GM21381 (cell line): ENCODE measurements around the gene ECPAS.
"Not testable (repeated sequence)": the region's sequence is repeated elsewhere in the genome, so short reads cannot be mapped to it uniquely, and the experiment has no call there.

Source experiments
- ATAC-seq: cut with Tn5 transposase; IDR thresholded peaks from one replicate; pipeline ENCODE4 v1.9.1; 2021; ENCODE audit warnings: mild to moderate bottlenecking, moderate library complexity; ENCODE audit not compliant: unreplicated experiment

ECPAS gene

DNA sequence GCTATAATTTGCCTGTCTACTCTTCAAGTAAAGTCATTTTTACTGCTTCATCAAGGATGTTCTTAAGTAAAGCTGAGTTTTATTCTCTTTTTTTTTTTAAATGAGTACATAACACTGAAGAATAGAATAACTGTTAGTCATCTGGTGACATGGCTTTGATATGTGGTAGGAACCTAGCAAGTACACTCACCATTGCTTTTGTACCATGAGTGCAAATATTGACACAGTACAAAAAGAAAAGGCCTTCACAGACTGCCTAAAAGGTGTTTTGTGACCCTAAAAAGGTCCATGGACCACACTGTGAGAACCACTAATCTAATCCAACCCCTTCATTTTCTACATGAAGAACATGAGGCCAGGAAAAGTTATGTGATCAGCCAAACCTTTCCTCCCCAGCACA, 55.0 kb downstream of the ECPAS start:
- no peak for ATAC-seq

- no peak for ATAC-seq
These were observed 57.0 kb downstream of the ECPAS start for GRCh38 chr9:111427186-111427585.

DNA sequence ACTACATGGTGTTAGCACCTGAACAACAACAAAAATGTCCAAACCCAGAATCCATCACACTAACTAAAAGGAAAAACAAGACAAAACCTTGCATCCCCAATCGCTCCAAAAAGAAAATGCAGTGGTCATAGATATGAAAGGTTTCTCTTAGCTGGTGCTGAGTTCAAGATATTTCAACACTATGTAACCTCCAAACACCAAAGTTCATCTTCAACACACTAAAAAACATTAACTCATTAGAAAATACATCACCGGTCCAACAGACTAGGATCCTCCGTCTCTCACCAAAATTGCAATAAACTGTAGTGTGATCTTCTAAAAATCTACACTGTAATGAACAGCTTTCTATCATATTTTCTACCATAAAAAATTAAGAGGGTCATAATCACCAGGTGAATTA, 60.8 kb downstream of the ECPAS start:
- no peak for ATAC-seq

DNA sequence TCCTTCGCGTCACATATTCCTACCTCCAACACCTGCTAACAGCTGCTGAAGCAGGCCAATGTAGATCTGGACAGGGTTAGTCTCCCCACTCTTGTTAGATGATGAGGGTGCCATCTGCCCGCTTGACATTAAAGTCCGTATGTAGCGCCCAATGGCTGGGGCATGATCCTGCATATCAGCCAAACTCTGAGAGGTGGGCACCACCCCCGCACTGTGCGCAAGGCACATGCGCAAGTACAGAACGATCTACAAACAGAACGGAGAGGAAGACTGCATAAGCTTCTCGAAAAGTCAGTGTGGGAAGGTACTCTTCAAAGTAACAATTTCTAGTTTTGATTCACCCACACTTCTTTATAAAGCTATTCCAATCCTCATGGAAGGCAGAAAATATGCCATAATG, 69.8 kb downstream of the ECPAS start:
- no peak for ATAC-seq

- no peak for ATAC-seq
These were observed 70.2 kb downstream of the ECPAS start for GRCh38 chr9:111413996-111414395.

DNA sequence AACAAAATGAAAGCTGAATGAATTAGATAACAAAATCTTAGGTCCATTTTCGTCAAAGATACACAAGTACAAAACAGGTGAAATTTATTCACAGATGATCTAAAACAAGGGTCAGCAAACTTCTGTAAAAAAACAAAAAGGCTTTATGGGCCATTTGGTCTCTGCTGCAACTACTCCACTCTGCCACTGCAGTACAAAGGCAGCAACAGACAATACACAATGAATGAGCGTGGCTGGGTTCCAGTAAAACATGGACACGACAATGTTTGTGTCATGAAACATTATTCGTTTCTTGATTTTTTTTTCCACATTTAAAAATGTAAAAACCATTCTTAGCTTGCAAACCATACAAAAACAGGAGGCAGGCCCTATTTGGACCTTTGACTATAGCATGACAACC, 71.9 kb downstream of the ECPAS start:
- no peak for ATAC-seq

DNA sequence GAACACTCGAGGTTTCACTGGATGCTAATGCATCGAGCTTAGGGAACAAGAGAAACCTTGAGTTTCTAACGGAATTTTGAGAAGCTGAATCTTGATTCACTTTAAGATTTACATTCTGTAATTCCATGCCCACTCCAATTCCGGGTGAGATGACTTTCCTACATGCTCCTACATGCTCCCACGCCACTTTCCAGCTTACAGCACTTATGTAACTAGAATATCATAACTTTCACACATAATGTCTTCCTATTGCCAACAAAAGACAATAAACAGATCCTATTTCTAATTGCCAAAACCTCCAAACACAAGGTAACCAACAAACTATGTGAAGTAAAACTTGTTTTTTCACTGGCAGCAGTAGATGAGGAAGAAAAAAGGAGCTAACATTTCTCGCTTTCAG, 72.9 kb downstream of the ECPAS start:
- ATAC-seq: no peak

DNA sequence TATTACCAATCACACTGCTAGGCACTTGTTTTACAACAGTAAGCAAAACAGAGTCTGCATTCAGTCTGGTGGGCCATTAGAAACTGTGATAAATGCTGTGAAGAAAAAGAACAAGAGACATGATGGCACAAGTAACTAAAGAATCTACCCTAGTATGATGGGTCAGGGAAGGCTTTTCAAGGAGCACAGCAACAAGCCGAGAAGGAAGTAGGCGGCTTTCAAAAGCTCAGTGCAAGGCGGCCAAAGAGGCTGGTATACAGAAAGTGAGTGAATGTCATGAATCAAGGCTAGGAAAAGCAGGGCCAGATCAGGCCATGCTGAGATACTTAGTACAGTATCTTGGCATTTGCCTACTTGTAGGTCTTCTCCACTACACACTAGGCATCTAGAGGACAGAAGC, 76.4 kb downstream of the ECPAS start:
- no peak for ATAC-seq

DNA sequence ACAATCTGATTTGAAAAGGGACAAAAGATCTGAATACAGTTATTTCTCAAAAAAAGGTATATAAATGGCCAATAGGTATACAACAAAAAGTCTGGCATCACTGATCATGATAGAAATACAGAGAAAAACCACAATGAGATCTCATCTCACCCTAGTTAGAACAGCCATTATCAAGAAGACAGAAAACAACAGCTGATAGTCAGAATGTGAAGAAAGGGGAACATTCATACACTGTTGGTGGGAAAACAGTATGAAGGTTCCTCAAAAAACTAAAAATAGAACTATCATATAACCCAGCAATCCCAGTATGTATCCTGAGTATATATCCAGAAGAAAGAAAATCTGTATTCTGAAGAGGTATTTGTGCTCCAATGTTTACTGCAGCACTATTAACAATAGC, 78.5 kb downstream of the ECPAS start:
- no peak for ATAC-seq

- ATAC-seq: not testable (repeated sequence)
These were observed 82.7 kb downstream of the ECPAS start for GRCh38 chr9:111401486-111401885.

DNA sequence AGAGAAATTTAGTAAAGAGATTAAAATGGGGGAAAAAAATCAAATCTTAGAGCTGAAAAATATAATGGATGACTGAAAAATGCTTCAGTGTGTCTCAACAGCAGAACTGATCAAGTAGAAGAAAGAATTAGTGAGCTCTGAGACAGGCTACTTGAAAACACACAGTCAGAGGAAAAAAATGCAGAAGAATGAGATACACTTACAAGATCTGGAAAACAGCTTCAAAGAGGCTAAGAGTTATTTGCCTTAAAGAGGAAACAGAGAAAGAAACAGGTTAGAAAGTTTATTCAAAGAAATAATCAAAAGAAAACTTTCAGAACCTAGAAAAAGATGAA, 83.7 kb downstream of the ECPAS start:
- ATAC-seq: no peak

DNA sequence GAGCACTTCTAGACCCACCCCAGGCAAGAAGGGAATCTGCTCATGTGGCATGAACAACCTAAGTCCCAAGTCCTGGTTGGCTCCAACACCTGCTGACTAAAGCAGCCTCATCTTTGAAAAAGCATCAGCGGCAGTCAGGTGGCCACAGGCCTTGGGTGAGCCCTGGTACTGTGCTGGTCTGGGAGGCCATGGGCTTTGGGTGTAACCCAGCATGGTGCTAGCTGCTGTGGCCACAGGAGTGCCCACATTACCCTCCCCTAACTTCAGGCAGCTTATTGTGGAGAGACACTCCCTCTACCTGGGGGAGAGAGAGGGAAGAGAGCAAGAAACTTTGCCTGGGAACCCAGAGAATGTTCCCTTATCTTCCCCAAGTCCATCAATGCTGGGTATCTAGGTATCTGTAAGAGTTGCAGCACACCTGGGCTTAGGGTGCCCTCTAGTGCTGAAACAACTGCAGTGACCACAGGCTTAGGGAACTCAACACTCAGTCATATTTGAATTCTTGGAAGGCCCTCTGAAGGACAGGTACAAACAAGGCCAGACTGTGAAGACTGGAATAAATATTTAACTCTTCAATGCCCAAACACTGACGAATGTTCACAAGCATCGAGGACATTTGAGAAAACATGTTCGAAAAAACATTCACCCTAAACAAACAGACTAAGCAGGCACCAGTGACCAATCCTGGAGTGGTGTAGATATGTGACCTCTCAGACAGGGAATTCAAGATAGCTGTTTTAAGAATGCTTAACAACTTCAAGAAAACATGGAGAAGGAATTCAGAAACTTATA, 84.2 kb downstream of the ECPAS start:
- ATAC-seq: no peak

- ATAC-seq: no peak
These were observed 84.9 kb downstream of the ECPAS start for GRCh38 chr9:111399211-111399739.

GRCh38 chr9:111393971-111394370, 90.2 kb downstream of the ECPAS start:
- ATAC-seq: no peak

DNA sequence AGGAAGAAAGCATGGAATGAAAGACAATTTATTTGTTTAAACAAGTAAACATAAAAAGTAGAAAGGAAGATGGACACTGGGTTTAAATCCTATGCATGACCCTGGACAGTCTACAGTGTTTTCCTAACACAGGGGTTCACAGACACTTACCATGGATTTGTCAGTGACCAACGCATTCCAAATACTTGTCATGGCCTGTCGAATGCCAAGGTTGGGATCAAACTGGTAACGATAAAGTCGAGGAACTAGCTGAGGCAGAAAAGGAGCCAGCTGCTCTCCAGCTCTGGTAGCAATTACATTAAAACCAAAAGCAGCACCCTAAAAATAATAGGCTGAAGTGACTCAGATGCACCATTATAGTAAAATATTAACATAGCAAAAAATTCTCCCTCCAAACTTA, 94.8 kb downstream of the ECPAS start:
- no peak for ATAC-seq

DNA sequence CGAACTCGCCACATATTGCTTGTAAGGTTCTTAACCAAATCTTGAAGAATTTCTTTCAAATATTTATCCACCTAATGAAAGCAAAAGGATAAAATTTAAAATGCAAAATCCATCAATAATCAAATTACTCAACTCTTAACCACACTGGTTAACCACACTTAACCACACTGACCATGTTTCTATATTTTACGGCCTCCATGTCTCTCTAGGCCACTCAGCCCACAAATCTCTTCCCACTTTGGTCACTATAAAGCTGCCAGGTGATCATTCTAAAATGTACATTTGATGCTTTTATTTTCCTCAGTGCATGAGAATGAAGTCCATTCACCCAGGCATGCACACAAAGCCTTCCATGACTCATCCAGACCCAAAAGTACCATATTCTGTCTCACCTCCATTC, 97.8 kb downstream of the ECPAS start:
- ATAC-seq: no peak

DNA sequence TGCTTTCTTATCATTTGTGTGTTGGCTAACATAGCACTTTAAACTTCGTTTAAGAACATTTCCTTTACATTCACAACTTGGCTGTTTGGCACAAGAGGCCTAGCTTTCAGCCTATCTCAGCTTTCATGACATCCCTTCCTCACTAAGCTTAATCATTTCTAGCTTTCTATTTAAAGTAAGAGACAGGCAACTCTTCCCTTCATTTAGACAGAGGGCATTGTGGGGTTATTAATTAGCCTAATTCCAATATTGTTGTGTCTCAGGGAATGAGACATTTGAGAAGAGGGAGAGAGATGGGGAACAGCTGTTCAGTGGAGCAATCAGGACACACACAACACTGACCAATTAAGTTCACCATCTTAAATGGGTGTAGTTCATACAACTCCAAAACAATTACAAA, 103.2 kb downstream of the ECPAS start:
- no peak for ATAC-seq

GRCh38 chr9:111375817-111376564, 108.2 kb downstream of the ECPAS start:
- no peak for ATAC-seq

DNA sequence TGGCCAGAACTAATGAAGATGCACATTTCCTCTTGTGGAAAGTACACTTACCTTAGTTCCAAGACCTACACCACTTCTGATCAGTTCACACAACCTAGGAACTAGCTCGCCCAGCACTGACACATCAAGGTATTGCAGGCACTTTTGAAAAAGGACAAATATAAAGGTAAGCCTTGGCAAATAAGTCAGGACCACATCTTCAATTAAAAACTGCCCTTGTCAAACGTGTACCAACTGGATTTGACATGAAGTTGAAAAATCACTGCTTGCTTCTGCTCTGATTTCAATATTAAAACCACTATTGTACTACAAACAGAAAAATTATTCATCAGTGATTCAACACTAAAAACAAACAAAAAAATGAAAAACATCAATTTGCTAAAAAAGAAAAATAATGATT, 109.1 kb downstream of the ECPAS start:
- ATAC-seq: no peak

DNA sequence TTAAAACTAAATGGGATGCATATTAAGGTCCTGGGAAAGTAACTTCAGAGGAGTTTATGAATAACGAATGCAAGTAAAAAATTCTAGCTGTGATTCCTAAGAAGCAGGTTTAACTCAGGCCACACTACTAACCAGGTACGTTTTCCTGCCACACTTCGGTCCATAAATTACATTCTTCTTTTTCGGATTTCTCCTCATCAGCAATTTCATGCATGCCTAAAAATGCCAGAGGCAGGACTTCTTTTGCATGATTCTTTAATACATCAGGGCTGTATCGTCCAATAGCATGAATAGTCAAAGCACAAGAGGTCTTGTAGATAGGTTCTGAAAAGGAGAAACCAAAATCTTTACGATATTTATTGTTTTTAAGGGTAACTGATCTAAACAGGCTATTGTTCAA, 111.9 kb downstream of the ECPAS start:
- no peak for ATAC-seq

DNA sequence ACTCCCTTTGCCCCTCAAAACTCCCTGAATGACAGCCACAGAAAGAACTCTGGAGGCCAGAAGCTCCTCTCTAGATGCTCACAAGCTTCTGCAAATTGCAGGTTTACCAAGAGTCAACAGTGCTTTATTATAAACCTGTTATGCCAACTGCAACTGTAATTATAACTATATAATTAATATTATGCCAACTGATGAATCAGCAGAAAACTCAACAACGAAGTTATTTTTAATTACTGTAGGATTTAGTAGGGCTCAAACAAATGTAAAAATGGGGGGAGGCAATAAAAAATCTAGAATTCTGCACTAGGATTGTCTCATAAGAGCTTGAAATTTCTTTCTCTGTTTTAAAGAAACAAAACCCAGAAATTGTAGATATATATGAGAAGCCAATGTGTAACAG, 117.2 kb downstream of the ECPAS start:
- ATAC-seq: no peak

- ATAC-seq: no peak
These were observed 121.7 kb downstream of the ECPAS start for GRCh38 chr9:111362526-111362925.
